Stomach (tissue), 4 donors: ENCODE measurements around the gene CHST11.

Experiments used
- CTCF ChIP-seq, 7 experiments: fragments of 450-650 bp in 4 of 7; fragments of 200-600 bp in 3 of 7; sonication (generic) in 3 of 7; IDR thresholded peaks; one replicate each; pipeline ENCODE4 v1.5.1; 2016 to 2019; ENCODE audit warnings: antibody characterized with exemption in 7 of 7, control low read depth in 2 of 7, mild to moderate bottlenecking in 1 of 7
- POLR2A ChIP-seq, 4 donors: fragments of 450-650 bp; IDR thresholded peaks; one replicate each; pipeline ENCODE4 v1.6.1; 2016; ENCODE audit warnings: antibody characterized with exemption in 4 of 4, control low read depth in 2 of 4, mild to moderate bottlenecking in 1 of 4, moderate library complexity in 1 of 4

- TF ChIP-seq CTCF (IDR thresholded peaks at IDR 0.05) (no peak), POLR2A (IDR thresholded peaks at IDR 0.05) (no peak)
Measured at GRCh38 chr12:104462931-104463339, 6.2 kb downstream of the CHST11 start.
